ENCODE data around the gene IGIP.

Gene IGIP

GRCh38 chr5:140125637-140126036 lies at the start of gene IGIP:
IGIP (plus strand) TSS chr5:140125937; CDS start chr5:140128477, 2,540 bp downstream.
- Histone ChIP-seq H3K27me3 (ENCODE audit: insufficient read depth, poor library complexity, severe bottlenecking) (no peaks in the 10 kb centered on the region), H3K27ac (ENCODE audit: poor library complexity, severe bottlenecking) (no peak within 1 kb of the TSS), H3K36me3 (ENCODE audit: low read depth) (no peaks in the 10 kb centered on the region), H3K4me1 (ENCODE audit: insufficient read depth, poor library complexity, severe bottlenecking) (peaks cover 21% of the 10 kb centered on the region), H3K9me3 (ENCODE audit: severe bottlenecking) (no peaks in the 10 kb centered on the region), H3K4me3 (ENCODE audit: severe bottlenecking) (no peak within 1 kb of the TSS)
- no peak for ATAC-seq (ENCODE audit: low read depth)
- no peak for DNase-seq (ENCODE audit: low spot score)
- TF ChIP-seq, protein P1, sequence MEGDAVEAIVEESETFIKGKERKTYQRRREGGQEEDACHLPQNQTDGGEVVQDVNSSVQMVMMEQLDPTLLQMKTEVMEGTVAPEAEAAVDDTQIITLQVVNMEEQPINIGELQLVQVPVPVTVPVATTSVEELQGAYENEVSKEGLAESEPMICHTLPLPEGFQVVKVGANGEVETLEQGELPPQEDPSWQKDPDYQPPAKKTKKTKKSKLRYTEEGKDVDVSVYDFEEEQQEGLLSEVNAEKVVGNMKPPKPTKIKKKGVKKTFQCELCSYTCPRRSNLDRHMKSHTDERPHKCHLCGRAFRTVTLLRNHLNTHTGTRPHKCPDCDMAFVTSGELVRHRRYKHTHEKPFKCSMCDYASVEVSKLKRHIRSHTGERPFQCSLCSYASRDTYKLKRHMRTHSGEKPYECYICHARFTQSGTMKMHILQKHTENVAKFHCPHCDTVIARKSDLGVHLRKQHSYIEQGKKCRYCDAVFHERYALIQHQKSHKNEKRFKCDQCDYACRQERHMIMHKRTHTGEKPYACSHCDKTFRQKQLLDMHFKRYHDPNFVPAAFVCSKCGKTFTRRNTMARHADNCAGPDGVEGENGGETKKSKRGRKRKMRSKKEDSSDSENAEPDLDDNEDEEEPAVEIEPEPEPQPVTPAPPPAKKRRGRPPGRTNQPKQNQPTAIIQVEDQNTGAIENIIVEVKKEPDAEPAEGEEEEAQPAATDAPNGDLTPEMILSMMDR (IDR thresholded peaks at IDR 0.05; ENCODE audit: poor library complexity, severe bottlenecking) = no peak

- Histone ChIP-seq H3K4me3 (ENCODE audit: severe bottlenecking) (no peak overlapping the region), H3K27ac (ENCODE audit: poor library complexity, severe bottlenecking) (no peak overlapping the region), H3K36me3 (ENCODE audit: low read depth) (no peaks in the 10 kb centered on the region), H3K27me3 (ENCODE audit: insufficient read depth, poor library complexity, severe bottlenecking) (no peaks in the 10 kb centered on the region), H3K4me1 (ENCODE audit: insufficient read depth, poor library complexity, severe bottlenecking) (no peaks in the 10 kb centered on the region), H3K9me3 (ENCODE audit: severe bottlenecking) (no peaks in the 10 kb centered on the region)
- ATAC-seq (ENCODE audit: low read depth) (no peak), DNase-seq (ENCODE audit: low spot score) (no peak)
- TF ChIP-seq, protein P1 (IDR thresholded peaks at IDR 0.05; ENCODE audit: poor library complexity, severe bottlenecking) = no peak
Observed at GRCh38 chr5:140076142-140076541, 49.6 kb upstream of the IGIP start.

- H3K9me3 ChIP-seq (ENCODE audit: severe bottlenecking) = no peaks in the 10 kb centered on the region
- no peaks in the 10 kb centered on the region for H3K36me3 ChIP-seq (ENCODE audit: low read depth)
- H3K27ac ChIP-seq (ENCODE audit: poor library complexity, severe bottlenecking) = no peak overlapping the region
- no peaks in the 10 kb centered on the region for H3K4me1 ChIP-seq (ENCODE audit: insufficient read depth, poor library complexity, severe bottlenecking)
- no peak for DNase-seq (ENCODE audit: low spot score)
- H3K27me3 ChIP-seq (ENCODE audit: insufficient read depth, poor library complexity, severe bottlenecking) = no peaks in the 10 kb centered on the region
- no peak overlapping the region for H3K4me3 ChIP-seq (ENCODE audit: severe bottlenecking)
- no peak for ATAC-seq (ENCODE audit: low read depth)
- TF ChIP-seq, protein P1 (IDR thresholded peaks at IDR 0.05; ENCODE audit: poor library complexity, severe bottlenecking) = no peak
Observed at GRCh38 chr5:140076788-140077187, 48.9 kb upstream of the IGIP start.

DNA sequence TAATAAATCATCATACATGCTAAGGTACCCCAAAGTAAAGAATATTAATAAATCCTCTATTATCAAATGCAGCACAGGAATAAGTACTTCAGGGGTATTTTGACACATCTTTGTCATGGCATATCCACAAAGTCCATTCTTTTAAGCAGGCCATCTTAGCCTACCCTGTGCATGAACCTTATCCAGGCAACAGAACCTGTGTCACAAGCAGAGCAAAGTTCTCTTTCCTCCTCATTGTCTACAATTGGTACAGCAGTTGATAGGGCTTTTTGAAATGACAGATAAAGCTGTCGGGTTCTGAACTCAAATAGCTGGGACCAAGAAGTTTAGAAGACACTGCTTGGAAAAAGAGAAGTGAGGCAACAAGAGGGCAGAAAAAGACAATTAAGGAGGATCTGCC lies 42.6 kb upstream of the IGIP start:
- no peak overlapping the region for H3K4me3 ChIP-seq (ENCODE audit: severe bottlenecking)
- ATAC-seq (ENCODE audit: low read depth) = no peak
- H3K36me3 ChIP-seq (ENCODE audit: low read depth) = no peaks in the 10 kb centered on the region
- H3K27ac ChIP-seq (ENCODE audit: poor library complexity, severe bottlenecking) = no peak overlapping the region
- no peaks in the 10 kb centered on the region for H3K27me3 ChIP-seq (ENCODE audit: insufficient read depth, poor library complexity, severe bottlenecking)
- no peak for DNase-seq (ENCODE audit: low spot score)
- H3K9me3 ChIP-seq (ENCODE audit: severe bottlenecking) = no peaks in the 10 kb centered on the region
- H3K4me1 ChIP-seq (ENCODE audit: insufficient read depth, poor library complexity, severe bottlenecking) = no peaks in the 10 kb centered on the region
- TF ChIP-seq, protein P1 (IDR thresholded peaks at IDR 0.05; ENCODE audit: poor library complexity, severe bottlenecking) = no peak

GRCh38 chr5:140083650-140084049 lies 42.1 kb upstream of the IGIP start:
- TF ChIP-seq, protein P1 (IDR thresholded peaks at IDR 0.05; ENCODE audit: poor library complexity, severe bottlenecking) = no peak
- H3K9me3 ChIP-seq (ENCODE audit: severe bottlenecking) = no peaks in the 10 kb centered on the region
- no peak overlapping the region for H3K4me3 ChIP-seq (ENCODE audit: severe bottlenecking)
- H3K36me3 ChIP-seq (ENCODE audit: low read depth) = no peaks in the 10 kb centered on the region
- ATAC-seq (ENCODE audit: low read depth) (no peak), DNase-seq (ENCODE audit: low spot score) (no peak)
- no peaks in the 10 kb centered on the region for H3K27me3 ChIP-seq (ENCODE audit: insufficient read depth, poor library complexity, severe bottlenecking)
- no peak overlapping the region for H3K27ac ChIP-seq (ENCODE audit: poor library complexity, severe bottlenecking)
- no peaks in the 10 kb centered on the region for H3K4me1 ChIP-seq (ENCODE audit: insufficient read depth, poor library complexity, severe bottlenecking)

All from RWPE2 (cell line).